Measurements from ENCODE around the gene CNTN4.

DNA sequence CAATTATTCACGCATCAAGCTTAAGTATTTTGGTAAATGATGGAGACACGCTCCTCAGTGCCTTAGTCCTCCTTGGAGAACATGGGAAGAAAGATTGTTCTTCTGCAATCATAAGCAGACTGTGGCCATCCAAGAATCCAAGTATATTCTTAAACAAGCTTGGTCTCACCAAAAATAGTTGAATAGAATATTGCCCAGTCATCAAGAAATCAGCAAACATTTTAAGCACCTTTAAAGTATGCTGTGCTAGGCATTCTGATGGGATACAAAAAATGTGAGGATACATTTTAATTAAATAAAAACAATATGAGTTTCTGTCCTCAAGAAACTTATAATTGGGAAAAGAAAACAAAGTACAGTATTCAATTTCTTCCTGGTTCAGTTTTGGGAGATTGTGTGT is 445.5 kb downstream of the CNTN4 start:
- TF ChIP-seq SP2 (IDR thresholded peaks at IDR 0.05; ENCODE audit: low read length): no peak
- TF ChIP-seq JUN (IDR thresholded peaks at IDR 0.05; ENCODE audit: low read depth, low read length): no peak
- TF ChIP-seq EP300 (IDR thresholded peaks at IDR 0.05; ENCODE audit: borderline replicate concordance in 1 of 2, low read depth in 2 of 2, low read length in 2 of 2): no peak
- TF ChIP-seq POLR2A (IDR thresholded peaks at IDR 0.05; ENCODE audit: control extremely low read depth in 1 of 2, low read depth in 2 of 2, low read length in 2 of 2): no peak
- no peak for TF ChIP-seq TAF1 (IDR thresholded peaks at IDR 0.05; ENCODE audit: low read depth, low read length)
- TF ChIP-seq, protein P1, sequence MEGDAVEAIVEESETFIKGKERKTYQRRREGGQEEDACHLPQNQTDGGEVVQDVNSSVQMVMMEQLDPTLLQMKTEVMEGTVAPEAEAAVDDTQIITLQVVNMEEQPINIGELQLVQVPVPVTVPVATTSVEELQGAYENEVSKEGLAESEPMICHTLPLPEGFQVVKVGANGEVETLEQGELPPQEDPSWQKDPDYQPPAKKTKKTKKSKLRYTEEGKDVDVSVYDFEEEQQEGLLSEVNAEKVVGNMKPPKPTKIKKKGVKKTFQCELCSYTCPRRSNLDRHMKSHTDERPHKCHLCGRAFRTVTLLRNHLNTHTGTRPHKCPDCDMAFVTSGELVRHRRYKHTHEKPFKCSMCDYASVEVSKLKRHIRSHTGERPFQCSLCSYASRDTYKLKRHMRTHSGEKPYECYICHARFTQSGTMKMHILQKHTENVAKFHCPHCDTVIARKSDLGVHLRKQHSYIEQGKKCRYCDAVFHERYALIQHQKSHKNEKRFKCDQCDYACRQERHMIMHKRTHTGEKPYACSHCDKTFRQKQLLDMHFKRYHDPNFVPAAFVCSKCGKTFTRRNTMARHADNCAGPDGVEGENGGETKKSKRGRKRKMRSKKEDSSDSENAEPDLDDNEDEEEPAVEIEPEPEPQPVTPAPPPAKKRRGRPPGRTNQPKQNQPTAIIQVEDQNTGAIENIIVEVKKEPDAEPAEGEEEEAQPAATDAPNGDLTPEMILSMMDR (IDR thresholded peaks at IDR 0.05; ENCODE audit: control extremely low read depth in 1 of 3, insufficient read depth in 1 of 3, low read depth in 1 of 3, low read length in 3 of 3): no peak
- TF ChIP-seq, protein P2, sequence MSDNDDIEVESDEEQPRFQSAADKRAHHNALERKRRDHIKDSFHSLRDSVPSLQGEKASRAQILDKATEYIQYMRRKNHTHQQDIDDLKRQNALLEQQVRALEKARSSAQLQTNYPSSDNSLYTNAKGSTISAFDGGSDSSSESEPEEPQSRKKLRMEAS (IDR thresholded peaks at IDR 0.05): no peak
- no peak for TF ChIP-seq HDAC2 (IDR thresholded peaks at IDR 0.05; ENCODE audit: borderline replicate concordance in 1 of 2, low read depth in 2 of 2, low read length in 2 of 2)
- TF ChIP-seq, protein P3, sequence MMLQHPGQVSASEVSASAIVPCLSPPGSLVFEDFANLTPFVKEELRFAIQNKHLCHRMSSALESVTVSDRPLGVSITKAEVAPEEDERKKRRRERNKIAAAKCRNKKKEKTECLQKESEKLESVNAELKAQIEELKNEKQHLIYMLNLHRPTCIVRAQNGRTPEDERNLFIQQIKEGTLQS (IDR thresholded peaks at IDR 0.05; ENCODE audit: insufficient read depth, low read depth, low read length): no peak
- no peak for TF ChIP-seq POLR2AphosphoS5 (IDR thresholded peaks at IDR 0.05; ENCODE audit: low read depth, low read length)
- TF ChIP-seq ZNF274 (IDR thresholded peaks at IDR 0.05; ENCODE audit: borderline replicate concordance, extremely low read depth, low read length): no peak
- no peak for TF ChIP-seq HDAC6 (IDR thresholded peaks at IDR 0.05; ENCODE audit: low read depth, low read length)
- no peak for TF ChIP-seq ASH2L (IDR thresholded peaks at IDR 0.05; ENCODE audit: low read length)
- TF ChIP-seq TBP (IDR thresholded peaks at IDR 0.05; ENCODE audit: low read depth, low read length): no peak
